ENCODE results near the gene PPP4R2.

DNA sequence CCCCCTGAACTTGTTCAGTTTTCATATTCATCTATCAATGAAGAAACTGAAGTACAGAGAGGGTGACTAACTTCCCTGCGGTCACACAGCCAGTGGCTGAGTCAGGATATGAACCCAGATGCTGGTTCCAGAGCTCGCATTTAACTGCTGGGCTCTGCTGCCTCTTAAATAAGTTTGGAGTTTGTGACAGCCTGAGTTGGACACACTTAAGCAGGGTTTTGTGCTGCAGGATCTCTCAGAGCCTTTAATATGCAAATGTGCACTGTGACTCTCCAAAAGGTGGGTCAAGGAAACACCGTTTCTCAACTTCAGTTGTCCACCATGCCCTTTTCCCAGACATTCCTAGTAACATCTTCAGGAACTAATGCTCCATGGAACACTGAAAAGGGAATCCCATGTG, 110.6 kb downstream of the PPP4R2 start:
- no peak for TF ChIP-seq EZH2phosphoT487 (IDR thresholded peaks at IDR 0.05; ENCODE audit: low read depth, severe bottlenecking, unreplicated experiment)
- TF ChIP-seq, protein P1, sequence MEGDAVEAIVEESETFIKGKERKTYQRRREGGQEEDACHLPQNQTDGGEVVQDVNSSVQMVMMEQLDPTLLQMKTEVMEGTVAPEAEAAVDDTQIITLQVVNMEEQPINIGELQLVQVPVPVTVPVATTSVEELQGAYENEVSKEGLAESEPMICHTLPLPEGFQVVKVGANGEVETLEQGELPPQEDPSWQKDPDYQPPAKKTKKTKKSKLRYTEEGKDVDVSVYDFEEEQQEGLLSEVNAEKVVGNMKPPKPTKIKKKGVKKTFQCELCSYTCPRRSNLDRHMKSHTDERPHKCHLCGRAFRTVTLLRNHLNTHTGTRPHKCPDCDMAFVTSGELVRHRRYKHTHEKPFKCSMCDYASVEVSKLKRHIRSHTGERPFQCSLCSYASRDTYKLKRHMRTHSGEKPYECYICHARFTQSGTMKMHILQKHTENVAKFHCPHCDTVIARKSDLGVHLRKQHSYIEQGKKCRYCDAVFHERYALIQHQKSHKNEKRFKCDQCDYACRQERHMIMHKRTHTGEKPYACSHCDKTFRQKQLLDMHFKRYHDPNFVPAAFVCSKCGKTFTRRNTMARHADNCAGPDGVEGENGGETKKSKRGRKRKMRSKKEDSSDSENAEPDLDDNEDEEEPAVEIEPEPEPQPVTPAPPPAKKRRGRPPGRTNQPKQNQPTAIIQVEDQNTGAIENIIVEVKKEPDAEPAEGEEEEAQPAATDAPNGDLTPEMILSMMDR (IDR thresholded peaks at IDR 0.05; ENCODE audit: poor library complexity): no peak
- TF ChIP-seq EZH2 (IDR thresholded peaks at IDR 0.05; ENCODE audit: borderline replicate concordance): no peak

All from hepatocyte (in vitro differentiated cells).